ENCODE data around the gene MRPL34. TPM values are rescaled to one million over a fixed set of nuclear protein-coding genes. Genes with fewer than 3 reads are reported as not detected.

MRPL34 gene
- total RNA-seq, 1 donor from 2014 or later = 80.7 TPM

DNA sequence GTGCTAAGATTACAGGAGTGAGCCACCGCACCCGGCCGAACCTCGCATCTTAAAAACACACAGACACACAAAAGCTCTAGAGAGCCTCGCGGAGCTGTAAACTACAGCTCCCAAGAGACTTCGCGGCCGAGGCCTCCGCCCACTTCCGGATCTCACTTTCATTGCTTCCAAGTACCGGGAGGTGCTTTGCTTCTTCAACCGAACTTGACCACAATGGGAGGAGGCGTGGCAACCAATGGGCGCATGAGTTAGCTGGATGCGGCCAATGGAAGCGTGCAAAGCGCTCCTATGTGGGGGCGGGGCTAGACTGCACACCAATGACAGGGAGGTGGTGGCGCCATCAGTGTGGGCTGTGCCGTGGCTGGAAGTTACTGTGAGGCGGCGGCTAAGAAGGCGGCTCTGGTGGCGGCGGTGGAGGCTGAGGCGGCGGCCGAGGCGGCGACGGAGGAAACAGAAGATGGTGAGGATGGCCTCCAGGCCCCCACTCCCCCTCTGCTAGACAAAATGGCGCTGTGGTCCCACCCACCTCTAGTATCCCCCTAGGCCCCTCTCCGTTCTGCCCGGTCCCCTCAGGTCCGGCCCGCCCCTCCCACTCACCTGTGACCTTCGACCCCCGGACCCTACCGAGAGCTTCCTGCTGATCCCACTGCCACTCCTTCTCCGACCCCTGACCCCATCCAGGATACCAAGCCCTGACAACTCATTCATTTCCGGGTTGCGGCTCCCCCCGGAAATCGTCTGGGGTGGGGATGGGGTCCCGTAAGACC is 3.7 kb downstream of the MRPL34 start, which contains the start of gene DDA1:
TSS of gene DDA1 (plus strand) at position 366 of the 767 bp plus-strand sequence. CDS start at position 458, 92 bp downstream.
- Mint-ChIP-seq H3K4me3 (ENCODE audit: unreplicated experiment) (peak within 1 kb of the TSS; percentile 96), H3K4me1 (ENCODE audit: low read depth, unreplicated experiment) (peaks cover 24% of the 10 kb centered on the region), H3K27me3 (ENCODE audit: unreplicated experiment) (peaks cover 19% of the 10 kb centered on the region), H3K36me3 (ENCODE audit: unreplicated experiment) (no peaks in the 10 kb centered on the region), H3K9me3 (ENCODE audit: unreplicated experiment) (peaks cover 25% of the 10 kb centered on the region), H3K27ac (ENCODE audit: unreplicated experiment) (peak within 1 kb of the TSS; percentile 94)
- TF ChIP-seq, protein P1, sequence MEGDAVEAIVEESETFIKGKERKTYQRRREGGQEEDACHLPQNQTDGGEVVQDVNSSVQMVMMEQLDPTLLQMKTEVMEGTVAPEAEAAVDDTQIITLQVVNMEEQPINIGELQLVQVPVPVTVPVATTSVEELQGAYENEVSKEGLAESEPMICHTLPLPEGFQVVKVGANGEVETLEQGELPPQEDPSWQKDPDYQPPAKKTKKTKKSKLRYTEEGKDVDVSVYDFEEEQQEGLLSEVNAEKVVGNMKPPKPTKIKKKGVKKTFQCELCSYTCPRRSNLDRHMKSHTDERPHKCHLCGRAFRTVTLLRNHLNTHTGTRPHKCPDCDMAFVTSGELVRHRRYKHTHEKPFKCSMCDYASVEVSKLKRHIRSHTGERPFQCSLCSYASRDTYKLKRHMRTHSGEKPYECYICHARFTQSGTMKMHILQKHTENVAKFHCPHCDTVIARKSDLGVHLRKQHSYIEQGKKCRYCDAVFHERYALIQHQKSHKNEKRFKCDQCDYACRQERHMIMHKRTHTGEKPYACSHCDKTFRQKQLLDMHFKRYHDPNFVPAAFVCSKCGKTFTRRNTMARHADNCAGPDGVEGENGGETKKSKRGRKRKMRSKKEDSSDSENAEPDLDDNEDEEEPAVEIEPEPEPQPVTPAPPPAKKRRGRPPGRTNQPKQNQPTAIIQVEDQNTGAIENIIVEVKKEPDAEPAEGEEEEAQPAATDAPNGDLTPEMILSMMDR (IDR thresholded peaks at IDR 0.05; ENCODE audit: partially characterized antibody, unreplicated experiment) = no peak
- DNase-seq = peak; percentile 97

DNA sequence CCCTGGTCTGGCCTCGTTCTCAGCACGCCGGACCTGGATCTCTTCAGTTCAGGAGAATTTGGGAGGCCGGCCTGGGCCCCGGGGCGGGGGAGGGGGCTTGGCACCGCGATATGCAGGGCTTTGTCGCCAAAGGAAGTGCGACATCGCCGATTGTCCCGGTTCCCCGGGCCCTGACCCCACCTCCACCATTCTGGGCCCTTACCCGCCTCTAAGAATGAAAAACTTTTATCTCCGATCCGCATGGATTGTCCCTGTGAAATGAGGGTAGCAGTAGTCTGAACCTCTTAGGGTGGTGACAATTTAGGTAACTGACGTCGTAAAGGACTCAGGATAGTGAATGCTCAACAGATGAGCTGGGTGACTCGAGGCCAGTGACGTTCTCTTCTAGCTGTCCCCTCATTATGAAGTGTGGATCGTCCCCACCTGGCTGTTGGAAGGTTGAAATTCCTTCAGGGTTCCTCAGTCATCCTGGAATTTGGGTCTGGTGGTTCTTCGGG is 4.3 kb downstream of the MRPL34 start:
- Mint-ChIP-seq H3K9me3 (ENCODE audit: unreplicated experiment) (peaks cover 18% of the 10 kb centered on the region), H3K4me3 (ENCODE audit: unreplicated experiment) (peak overlapping the region; percentile 96), H3K27ac (ENCODE audit: unreplicated experiment) (peak overlapping the region; percentile 94), H3K27me3 (ENCODE audit: unreplicated experiment) (peaks cover 16% of the 10 kb centered on the region), H3K36me3 (ENCODE audit: unreplicated experiment) (no peaks in the 10 kb centered on the region), H3K4me1 (ENCODE audit: low read depth, unreplicated experiment) (peaks cover 18% of the 10 kb centered on the region)
- TF ChIP-seq, protein P1 (IDR thresholded peaks at IDR 0.05; ENCODE audit: partially characterized antibody, unreplicated experiment) = no peak
- DNase-seq = no peak

DNA sequence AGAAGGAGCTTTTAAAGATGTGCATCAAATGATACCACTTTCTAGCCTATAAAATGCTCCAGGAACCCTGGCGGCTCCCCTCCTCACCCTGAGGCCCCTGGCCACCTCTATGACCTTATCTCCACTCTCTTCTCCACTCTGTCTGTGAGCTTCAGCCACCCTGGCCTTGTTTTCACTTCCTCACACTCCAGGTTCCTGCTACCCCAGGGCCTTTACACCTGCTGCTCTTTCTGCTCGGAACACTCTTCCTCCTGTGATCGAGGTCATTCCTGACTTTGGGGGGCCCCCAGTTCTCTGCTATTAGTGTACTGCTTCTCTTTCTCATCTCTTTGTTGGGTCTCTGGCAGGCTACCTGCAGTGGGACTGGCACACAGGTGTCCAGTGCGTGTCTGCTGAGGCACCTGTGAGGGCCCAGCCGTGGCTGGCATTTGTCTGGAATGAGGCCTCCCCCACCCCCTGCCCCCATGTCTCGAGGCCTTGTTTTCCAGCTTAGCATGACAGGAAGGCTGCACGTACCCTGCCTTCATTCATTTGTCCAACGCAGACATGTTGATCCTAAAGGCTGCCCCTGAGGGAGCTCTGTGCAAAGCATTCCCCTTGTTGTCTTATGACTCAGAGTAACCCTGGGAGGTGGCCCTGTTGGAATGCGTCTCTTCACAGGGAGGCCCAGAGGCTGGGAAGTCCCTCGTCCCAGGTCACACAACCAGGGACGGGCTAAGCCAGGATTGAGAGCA is 6.0 kb downstream of the MRPL34 start:
- peaks cover 14% of the 10 kb centered on the region for H3K4me1 Mint-ChIP-seq (ENCODE audit: low read depth, unreplicated experiment)
- no peaks in the 10 kb centered on the region for H3K36me3 Mint-ChIP-seq (ENCODE audit: unreplicated experiment)
- H3K27me3 Mint-ChIP-seq (ENCODE audit: unreplicated experiment) = peaks cover 7% of the 10 kb centered on the region
- H3K4me3 Mint-ChIP-seq (ENCODE audit: unreplicated experiment) = peak overlapping the region; percentile 58
- H3K27ac Mint-ChIP-seq (ENCODE audit: unreplicated experiment) = peak overlapping the region; percentile 23
- TF ChIP-seq, protein P1 (IDR thresholded peaks at IDR 0.05; ENCODE audit: partially characterized antibody, unreplicated experiment) = no peak
- H3K9me3 Mint-ChIP-seq (ENCODE audit: unreplicated experiment) = peaks cover 6% of the 10 kb centered on the region
- DNase-seq = no peak

DNA sequence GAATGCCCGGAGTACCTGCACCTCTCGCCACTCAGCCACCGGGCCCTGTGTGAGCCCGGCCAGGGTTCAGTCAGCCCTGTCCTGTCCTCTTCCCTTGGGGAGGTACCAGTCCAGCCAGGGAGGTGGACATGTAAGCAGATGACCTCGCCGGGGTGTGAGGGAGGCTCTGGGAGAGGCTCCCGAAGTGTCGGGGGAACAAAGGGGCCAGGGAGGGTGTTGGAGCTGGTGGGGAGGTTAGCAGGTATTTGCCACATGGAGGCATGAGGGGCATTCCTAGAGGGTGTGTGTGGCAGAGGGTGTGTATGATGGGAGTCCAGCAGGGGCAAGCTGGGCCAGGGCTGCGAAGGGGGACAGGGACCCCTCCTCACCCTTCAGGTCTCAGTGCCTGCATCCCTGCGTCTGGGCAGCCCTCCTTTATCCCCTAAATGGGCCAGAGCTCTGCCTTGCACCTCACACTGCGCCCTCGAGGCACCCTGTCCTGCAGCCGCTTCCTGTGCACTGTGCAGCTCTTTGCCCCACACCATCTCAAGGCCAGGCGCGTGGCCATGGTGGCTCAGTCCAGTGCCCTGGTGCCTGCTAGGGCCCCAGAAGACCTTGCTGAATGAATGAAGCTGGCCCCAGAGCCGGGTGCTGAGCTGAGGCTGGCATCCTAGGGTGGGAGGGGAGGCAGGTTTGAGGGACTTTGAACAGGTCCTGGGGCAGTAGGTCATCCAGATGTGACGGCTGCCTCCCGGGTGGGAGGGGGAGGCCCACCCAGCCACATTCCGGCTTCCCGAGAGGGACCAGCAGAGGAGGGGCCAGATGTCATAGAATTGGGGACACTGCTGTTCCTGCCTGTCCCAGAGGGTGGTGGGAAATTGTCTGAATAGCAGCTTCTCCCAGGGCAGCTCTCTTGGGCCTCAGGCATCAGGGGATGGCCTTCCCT is 6.8 kb downstream of the MRPL34 start:
- TF ChIP-seq, protein P1 (IDR thresholded peaks at IDR 0.05; ENCODE audit: partially characterized antibody, unreplicated experiment) = no peak
- Mint-ChIP-seq H3K4me1 (ENCODE audit: low read depth, unreplicated experiment) (peaks cover 14% of the 10 kb centered on the region), H3K27ac (ENCODE audit: unreplicated experiment) (no peak overlapping the region), H3K36me3 (ENCODE audit: unreplicated experiment) (no peaks in the 10 kb centered on the region), H3K4me3 (ENCODE audit: unreplicated experiment) (no peak overlapping the region), H3K27me3 (ENCODE audit: unreplicated experiment) (peaks cover 6% of the 10 kb centered on the region), H3K9me3 (ENCODE audit: unreplicated experiment) (peaks cover 4% of the 10 kb centered on the region)
- no peak for DNase-seq

Measured in glutamatergic neuron (in vitro differentiated cells).